Hepatocyte (in vitro differentiated cells): ENCODE measurements around the gene GRIK4. TPM values are rescaled to one million over a fixed set of nuclear protein-coding genes. Genes with fewer than 3 reads are reported as not detected.

Source experiments
- DNase-seq: peaks from one replicate; pipeline ENCODE4 v3.0.0-alpha.2; 2016; ENCODE audit warnings: low spot score
- H2AFZ ChIP-seq: fragments of 200-600 bp; sonication (generic); 2 replicates; pipeline ENCODE4 v1.6.0; 2016; ENCODE audit warnings: antibody characterized with exemption, mild to moderate bottlenecking
- H3K27ac ChIP-seq: fragments of 200-600 bp; sonication (generic); 2 replicates; pipeline ENCODE4 v1.5.1; 2016; ENCODE audit warnings: mild to moderate bottlenecking
- H3K27me3 ChIP-seq: fragments of 200-600 bp; sonication (generic); 2 replicates; pipeline ENCODE4 v1.6.1; 2016
- H3K36me3 ChIP-seq: fragments of 200-600 bp; sonication (generic); replicated peaks from 2 replicates; pipeline ENCODE4 v1.5.1; 2016; ENCODE audit warnings: low read depth; ENCODE audit not compliant: insufficient read depth
- H3K4me1 ChIP-seq: fragments of 200-600 bp; sonication (generic); 2 replicates; pipeline ENCODE4 v1.5.1; 2016; ENCODE audit warnings: mild to moderate bottlenecking, moderate library complexity; ENCODE audit not compliant: insufficient read depth
- H3K4me2 ChIP-seq: fragments of 200-600 bp; sonication (generic); 2 replicates; pipeline ENCODE4 v1.6.0; 2016
- H3K4me3 ChIP-seq: fragments of 200-600 bp; sonication (generic); 2 replicates; pipeline ENCODE4 v1.5.1; 2016; ENCODE audit warnings: mild to moderate bottlenecking
- H3K79me2 ChIP-seq: fragments of 200-600 bp; sonication (generic); 2 replicates; pipeline ENCODE4 v1.6.0; 2017; ENCODE audit warnings: mild to moderate bottlenecking
- H3K9me2 ChIP-seq: fragments of 200-600 bp; sonication (generic); replicated peaks from 2 replicates; pipeline ENCODE4 v1.6.0; 2017; ENCODE audit warnings: mild to moderate bottlenecking; ENCODE audit not compliant: insufficient read depth
- H3K9me3 ChIP-seq: fragments of 200-600 bp; sonication (generic); 2 replicates; pipeline ENCODE4 v1.5.1; 2016; ENCODE audit warnings: low read depth, mild to moderate bottlenecking
- H4K20me1 ChIP-seq: fragments of 200-600 bp; sonication (generic); 2 replicates; pipeline ENCODE4 v1.6.0; 2016; ENCODE audit warnings: mild to moderate bottlenecking; ENCODE audit not compliant: insufficient read depth, poor library complexity, severe bottlenecking
- EZH2 ChIP-seq: fragments of 200-600 bp; sonication (generic); IDR thresholded peaks from 2 replicates; pipeline ENCODE4 v1.6.1; 2016; ENCODE audit warnings: antibody characterized with exemption, mild to moderate bottlenecking, borderline replicate concordance
- EZH2phosphoT487 ChIP-seq: fragments of 200-600 bp; sonication (generic); IDR thresholded peaks from one replicate; pipeline ENCODE4 v1.6.1; 2018; ENCODE audit warnings: antibody characterized with exemption, mild to moderate bottlenecking, low read depth, moderate library complexity; ENCODE audit not compliant: unreplicated experiment, severe bottlenecking
- WGBS: methylation state at CpG from one replicate; pipeline ENCODE4 v1.1.6; 2016; ENCODE audit warnings: low lambda C conversion rate; ENCODE audit errors: missing lambda C conversion rate; 5-methylcytosine and 5-hydroxymethylcytosine counted together
- polyA plus RNA-seq: library from polyadenylated mRNA; unstranded; fragments of >200 nt; fragmentation: Nextera tagmentation; extraction: Ambion mirVana; gene quantifications from 2 replicates; pipeline ENCODE4 v1.2.1, GENCODE V29; 2016
- total RNA-seq: library from RNA; depleted of rRNA; stranded (reverse); fragments of >200 nt; gene quantifications from 2 replicates; pipeline ENCODE4 v1.2.3, GENCODE V29; 2014
- TF ChIP-seq, protein P1 (sequence below): fragments of 200-600 bp; sonication (generic); IDR thresholded peaks from 2 replicates; pipeline ENCODE4 v1.5.1; 2016; ENCODE audit warnings: antibody characterized with exemption, mild to moderate bottlenecking; ENCODE audit not compliant: poor library complexity

The GRIK4 gene
- total and polyA plus RNA-seq, 2 experiments from 2014 or later: 1.5 to 2.3 TPM

DNA sequence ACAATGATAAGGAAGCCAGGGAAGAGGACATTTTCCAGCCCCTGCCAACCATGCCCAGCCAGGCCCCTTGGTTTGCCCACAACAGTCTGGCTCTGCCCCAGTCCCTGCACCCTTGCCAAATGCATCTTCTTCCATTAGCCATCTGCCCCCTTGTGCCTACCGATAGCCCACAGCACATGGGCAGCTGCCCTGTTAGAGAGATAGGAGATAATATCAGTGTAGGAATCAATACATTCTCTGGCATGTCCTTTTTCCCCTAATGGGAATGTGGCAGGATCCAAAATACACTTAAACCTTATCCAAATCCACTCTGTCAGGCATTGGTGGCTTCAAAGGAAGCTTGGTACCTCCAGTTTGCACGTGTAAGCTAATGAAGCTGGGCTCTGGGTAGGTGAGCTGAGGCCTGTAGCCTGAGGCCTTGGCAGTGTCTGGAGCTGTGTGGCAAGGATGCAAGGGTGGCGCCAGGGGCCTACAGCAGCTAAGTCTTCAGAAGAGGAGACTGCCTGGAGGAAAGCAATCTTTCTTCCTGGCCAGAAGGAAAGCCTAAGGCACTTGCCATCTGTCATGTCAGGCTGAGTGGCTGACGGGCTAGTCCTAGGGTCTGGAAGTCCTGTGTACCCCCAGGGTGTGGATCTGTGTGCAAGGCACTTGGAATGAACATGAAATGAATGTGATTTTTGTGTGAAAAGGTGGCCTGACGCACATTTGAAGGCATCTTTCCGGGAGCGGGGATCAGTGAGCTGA, 348.2 kb downstream of the GRIK4 start:
- Histone ChIP-seq H3K79me2 (no peaks in the 10 kb centered on the region), H2AFZ (no peak overlapping the region), H3K4me2 (no peak overlapping the region), H3K36me3 (no peaks in the 10 kb centered on the region), H3K27me3 (no peaks in the 10 kb centered on the region), H3K27ac (no peak overlapping the region), H3K4me3 (no peak overlapping the region), H3K9me3 (no peaks in the 10 kb centered on the region), H3K4me1 (no peaks in the 10 kb centered on the region), H4K20me1 (no peaks in the 10 kb centered on the region), H3K9me2 (no peaks in the 10 kb centered on the region)
- DNase-seq: no peak
- WGBS: 92% methylated on average over 7 of the region's 7 CpGs
- no peak for TF ChIP-seq EZH2
- TF ChIP-seq EZH2phosphoT487: no peak
- TF ChIP-seq, protein P1, sequence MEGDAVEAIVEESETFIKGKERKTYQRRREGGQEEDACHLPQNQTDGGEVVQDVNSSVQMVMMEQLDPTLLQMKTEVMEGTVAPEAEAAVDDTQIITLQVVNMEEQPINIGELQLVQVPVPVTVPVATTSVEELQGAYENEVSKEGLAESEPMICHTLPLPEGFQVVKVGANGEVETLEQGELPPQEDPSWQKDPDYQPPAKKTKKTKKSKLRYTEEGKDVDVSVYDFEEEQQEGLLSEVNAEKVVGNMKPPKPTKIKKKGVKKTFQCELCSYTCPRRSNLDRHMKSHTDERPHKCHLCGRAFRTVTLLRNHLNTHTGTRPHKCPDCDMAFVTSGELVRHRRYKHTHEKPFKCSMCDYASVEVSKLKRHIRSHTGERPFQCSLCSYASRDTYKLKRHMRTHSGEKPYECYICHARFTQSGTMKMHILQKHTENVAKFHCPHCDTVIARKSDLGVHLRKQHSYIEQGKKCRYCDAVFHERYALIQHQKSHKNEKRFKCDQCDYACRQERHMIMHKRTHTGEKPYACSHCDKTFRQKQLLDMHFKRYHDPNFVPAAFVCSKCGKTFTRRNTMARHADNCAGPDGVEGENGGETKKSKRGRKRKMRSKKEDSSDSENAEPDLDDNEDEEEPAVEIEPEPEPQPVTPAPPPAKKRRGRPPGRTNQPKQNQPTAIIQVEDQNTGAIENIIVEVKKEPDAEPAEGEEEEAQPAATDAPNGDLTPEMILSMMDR: no peak

DNA sequence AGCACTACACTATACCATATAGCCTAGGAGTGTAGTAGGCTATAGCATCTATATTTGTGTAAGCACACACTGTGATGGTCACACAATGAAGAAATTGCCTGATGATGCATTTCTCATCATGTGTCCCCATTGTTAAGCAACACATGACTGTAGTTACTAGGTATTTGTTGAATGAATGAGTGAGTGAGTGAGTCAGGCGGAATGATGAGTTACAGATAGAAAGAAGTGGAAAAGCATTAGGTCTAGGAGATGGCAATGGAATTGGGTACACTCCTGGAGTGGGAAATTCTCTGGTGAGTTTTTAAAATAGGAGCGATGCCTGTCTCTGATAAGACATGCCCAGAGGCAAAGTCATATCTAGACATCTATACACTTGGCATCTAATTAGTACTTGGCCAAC, 351.8 kb downstream of the GRIK4 start:
- no peak for TF ChIP-seq EZH2phosphoT487
- TF ChIP-seq EZH2: no peak
- TF ChIP-seq, protein P1: no peak
- Histone ChIP-seq H4K20me1 (no peaks in the 10 kb centered on the region), H3K4me3 (no peak overlapping the region), H3K27me3 (peaks cover 17% of the 10 kb centered on the region), H3K79me2 (no peaks in the 10 kb centered on the region), H3K9me2 (no peaks in the 10 kb centered on the region), H3K4me1 (no peaks in the 10 kb centered on the region), H3K9me3 (no peaks in the 10 kb centered on the region), H3K4me2 (no peak overlapping the region), H3K36me3 (no peaks in the 10 kb centered on the region), H3K27ac (no peak overlapping the region), H2AFZ (no peak overlapping the region)
- DNase-seq: no peak
- WGBS: 89% methylated on average over 2 of the region's 2 CpGs

DNA sequence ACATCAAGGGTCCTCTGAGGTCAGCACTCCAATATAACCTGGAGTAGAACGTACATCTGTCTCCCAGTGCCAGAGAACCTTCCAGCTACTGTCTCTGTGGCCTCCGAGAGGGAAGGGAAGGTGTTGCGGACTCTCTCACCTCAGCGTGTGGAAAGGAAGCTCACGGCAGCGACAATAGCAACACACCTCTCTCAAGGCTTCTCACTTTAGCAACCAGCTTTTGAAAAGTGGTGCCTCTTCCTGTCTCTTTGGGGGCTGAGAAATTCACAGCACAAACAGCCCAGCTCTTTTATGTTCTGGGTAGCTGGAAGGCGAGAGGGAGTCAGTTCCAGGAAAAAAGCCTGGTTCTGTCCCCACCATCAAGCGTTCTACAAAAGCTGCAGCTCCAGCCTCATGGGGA, 355.5 kb downstream of the GRIK4 start:
- Histone ChIP-seq H3K36me3 (no peaks in the 10 kb centered on the region), H3K4me2 (no peak overlapping the region), H3K4me1 (no peaks in the 10 kb centered on the region), H2AFZ (no peak overlapping the region), H3K27me3 (peaks cover 20% of the 10 kb centered on the region), H3K9me3 (no peaks in the 10 kb centered on the region), H3K9me2 (no peaks in the 10 kb centered on the region), H3K79me2 (no peaks in the 10 kb centered on the region), H3K4me3 (no peak overlapping the region), H4K20me1 (no peaks in the 10 kb centered on the region), H3K27ac (no peak overlapping the region)
- no peak for DNase-seq
- TF ChIP-seq, protein P1: no peak
- TF ChIP-seq EZH2 (no peak), EZH2phosphoT487 (no peak)
- WGBS: 81% methylated on average over 8 of the region's 8 CpGs
